Spinal cord (tissue), 10 donors: ENCODE results near the gene STAC2. TPM values are rescaled to one million over a fixed set of nuclear protein-coding genes. Genes with fewer than 3 reads are reported as not detected.

Experiments
- DNase-seq, 6 donors: peaks; one replicate each; pipeline versions ENCODE4 v3.0.0 to v3.0.0-alpha.2; 2013 to 2015; ENCODE audit warnings: low spot score in 6 of 6, low read depth in 4 of 6
- H3K27ac ChIP-seq: one replicate; pipeline ENCODE4 v1.5.1; 2013; ENCODE audit warnings: low read depth, low read length, control low read depth
- H3K27me3 ChIP-seq: one replicate; pipeline ENCODE4 v1.6.1; 2013; ENCODE audit warnings: low read length; ENCODE audit not compliant: control insufficient read depth, insufficient read depth
- H3K36me3 ChIP-seq: one replicate; pipeline ENCODE4 v1.6.1; 2013; ENCODE audit warnings: low read length; ENCODE audit not compliant: control insufficient read depth, insufficient read depth
- H3K4me1 ChIP-seq: one replicate; pipeline ENCODE4 v1.6.1; 2013; ENCODE audit warnings: low read length; ENCODE audit not compliant: control insufficient read depth, insufficient read depth
- H3K4me3 ChIP-seq: one replicate; pipeline ENCODE4 v1.5.1; 2013; ENCODE audit warnings: low read depth, low read length, control low read depth
- H3K9me3 ChIP-seq: one replicate; pipeline ENCODE4 v1.6.1; 2013; ENCODE audit warnings: low read length; ENCODE audit not compliant: control insufficient read depth, insufficient read depth
- WGBS: methylation state at CpG from one replicate; pipeline ENCODE4 v1.1.5; 2013; ENCODE audit warnings: missing lambda C conversion rate; ENCODE audit not compliant: insufficient coverage; 5-methylcytosine and 5-hydroxymethylcytosine counted together
- polyA plus RNA-seq, 2 donors: library from polyadenylated mRNA; unstranded; fragments of 120-200 nt; gene quantifications; one replicate each; pipeline ENCODE4 v1.2.1, GENCODE V29; 2013; ENCODE audit not compliant: insufficient read length in 2 of 2
- total RNA-seq, 2 donors: library from RNA; depleted of rRNA in 1 of 2; stranded (reverse); fragments of 120-200 nt in 1 of 2; fragments of >200 nt in 1 of 2; gene quantifications; one replicate each; pipeline versions ENCODE4 v1.2.3 to v1.2.4, GENCODE V29; 2013 to 2014
- donor health status: healthy.

The STAC2 gene
- total and polyA plus RNA-seq, 4 donors: 0.83 to 17.1 (median 8.7) TPM

DNA sequence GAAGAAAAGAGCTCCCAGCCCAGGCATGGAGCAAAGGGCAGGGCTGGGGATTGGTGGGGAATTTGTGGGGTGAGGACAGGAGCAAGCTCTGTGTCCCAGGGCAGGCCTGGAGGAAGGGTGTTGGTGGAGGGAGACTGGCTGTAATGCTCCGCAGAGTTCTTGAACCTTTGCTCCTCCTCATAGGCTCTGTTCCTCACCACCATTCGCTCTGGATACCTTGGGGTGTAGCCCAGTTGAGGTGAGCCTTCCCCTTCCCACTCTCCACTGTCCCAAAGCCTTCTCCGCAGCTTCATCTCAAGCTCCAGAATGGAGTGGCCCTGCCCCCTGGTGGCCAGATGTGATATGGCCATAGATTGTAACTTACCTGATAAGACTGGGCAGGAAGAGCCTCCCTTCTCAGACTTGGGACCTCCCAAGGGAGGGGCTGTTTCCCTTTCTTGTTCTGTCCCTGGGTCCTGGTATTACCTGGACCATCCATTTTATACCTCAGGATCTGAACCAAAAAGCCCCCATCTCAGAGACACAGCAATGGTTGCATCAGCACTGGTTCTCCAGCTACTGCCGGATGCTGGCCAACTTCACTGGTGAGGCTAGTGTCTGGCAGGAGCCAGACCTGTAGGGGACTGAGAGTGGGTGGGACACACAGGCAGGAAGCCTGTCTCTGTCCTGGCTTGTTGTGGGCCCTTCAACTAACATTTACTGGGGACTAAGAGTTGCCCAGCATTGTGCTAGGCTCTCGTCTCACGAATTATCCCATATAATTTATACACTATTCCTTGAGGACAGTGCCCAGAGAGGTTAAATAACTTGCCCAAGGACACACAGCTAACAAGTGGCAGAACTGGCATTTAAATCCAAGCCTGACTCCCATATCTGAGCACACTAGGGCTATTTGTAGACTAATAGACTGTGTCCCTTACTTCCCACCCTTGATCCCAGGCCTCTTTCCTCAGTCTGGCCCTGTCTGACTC, 19.1 kb upstream of the STAC2 start:
- Histone ChIP-seq H3K4me1 (peaks cover 12% of the 10 kb centered on the region), H3K9me3 (no peaks in the 10 kb centered on the region), H3K36me3 (peaks cover 7% of the 10 kb centered on the region), H3K4me3 (no peak overlapping the region), H3K27me3 (no peaks in the 10 kb centered on the region), H3K27ac (no peak overlapping the region)
- DNase-seq: peak; percentile 71 to 95 (median 72)
- 64% methylated on average over 4 of the region's 6 CpGs for WGBS

GRCh38 chr17:39244016-39244599, 18.4 kb upstream of the STAC2 start:
- H3K36me3 ChIP-seq: peaks cover 7% of the 10 kb centered on the region
- peaks cover 15% of the 10 kb centered on the region for H3K4me1 ChIP-seq
- no peak for DNase-seq
- WGBS: 63% methylated on average over 8 of the region's 11 CpGs
- H3K9me3 ChIP-seq: no peaks in the 10 kb centered on the region
- no peak overlapping the region for H3K4me3 ChIP-seq
- peaks cover 3% of the 10 kb centered on the region for H3K27me3 ChIP-seq
- no peak overlapping the region for H3K27ac ChIP-seq

- H3K27ac ChIP-seq: no peak overlapping the region
- 86% methylated on average over 6 of the region's 8 CpGs for WGBS
- H3K9me3 ChIP-seq: no peaks in the 10 kb centered on the region
- H3K4me3 ChIP-seq: no peak overlapping the region
- peaks cover 3% of the 10 kb centered on the region for H3K27me3 ChIP-seq
- DNase-seq: no peak
- H3K4me1 ChIP-seq: peaks cover 21% of the 10 kb centered on the region
- H3K36me3 ChIP-seq: peaks cover 2% of the 10 kb centered on the region
These were observed 17.4 kb upstream of the STAC2 start for GRCh38 chr17:39243155-39243554.

- H3K4me1 ChIP-seq: peaks cover 39% of the 10 kb centered on the region
- H3K4me3 ChIP-seq: no peak overlapping the region
- no peak for DNase-seq
- no peak overlapping the region for H3K27ac ChIP-seq
- peaks cover 2% of the 10 kb centered on the region for H3K36me3 ChIP-seq
- WGBS: 80% methylated on average over 1 of the region's 5 CpGs
- no peaks in the 10 kb centered on the region for H3K9me3 ChIP-seq
- H3K27me3 ChIP-seq: peaks cover 5% of the 10 kb centered on the region
These were observed 14.9 kb upstream of the STAC2 start for GRCh38 chr17:39240631-39241030.

GRCh38 chr17:39239640-39240314, 14.0 kb upstream of the STAC2 start:
- Histone ChIP-seq H3K4me1 (peaks cover 44% of the 10 kb centered on the region), H3K4me3 (no peak overlapping the region), H3K27me3 (peaks cover 5% of the 10 kb centered on the region), H3K9me3 (no peaks in the 10 kb centered on the region), H3K36me3 (peaks cover 2% of the 10 kb centered on the region), H3K27ac (no peak overlapping the region)
- peak in 1 of 6 donors; percentile 48 for DNase-seq
- 8% methylated on average over 12 of the region's 16 CpGs for WGBS

- Histone ChIP-seq H3K4me3 (no peak overlapping the region), H3K4me1 (peaks cover 36% of the 10 kb centered on the region), H3K36me3 (no peaks in the 10 kb centered on the region), H3K9me3 (no peaks in the 10 kb centered on the region), H3K27ac (no peak overlapping the region), H3K27me3 (peaks cover 5% of the 10 kb centered on the region)
- 43% methylated on average over 7 of the region's 15 CpGs for WGBS
- DNase-seq: no peak
These were observed 12.7 kb upstream of the STAC2 start for GRCh38 chr17:39238311-39238972.

GRCh38 chr17:39237586-39237985, 11.8 kb upstream of the STAC2 start:
- DNase-seq: no peak
- no peak overlapping the region for H3K4me3 ChIP-seq
- peaks cover 5% of the 10 kb centered on the region for H3K27me3 ChIP-seq
- no peaks in the 10 kb centered on the region for H3K36me3 ChIP-seq
- no peak overlapping the region for H3K27ac ChIP-seq
- peaks cover 36% of the 10 kb centered on the region for H3K4me1 ChIP-seq
- H3K9me3 ChIP-seq: no peaks in the 10 kb centered on the region
- 77% methylated on average over 7 of the region's 7 CpGs for WGBS

- WGBS: 79% methylated on average over 6 of the region's 6 CpGs
- no peak overlapping the region for H3K27ac ChIP-seq
- H3K4me3 ChIP-seq: no peak overlapping the region
- no peak for DNase-seq
- peaks cover 42% of the 10 kb centered on the region for H3K4me1 ChIP-seq
- no peaks in the 10 kb centered on the region for H3K36me3 ChIP-seq
- peaks cover 5% of the 10 kb centered on the region for H3K27me3 ChIP-seq
- no peaks in the 10 kb centered on the region for H3K9me3 ChIP-seq
These were observed 11.3 kb upstream of the STAC2 start for GRCh38 chr17:39236981-39237441.

DNA sequence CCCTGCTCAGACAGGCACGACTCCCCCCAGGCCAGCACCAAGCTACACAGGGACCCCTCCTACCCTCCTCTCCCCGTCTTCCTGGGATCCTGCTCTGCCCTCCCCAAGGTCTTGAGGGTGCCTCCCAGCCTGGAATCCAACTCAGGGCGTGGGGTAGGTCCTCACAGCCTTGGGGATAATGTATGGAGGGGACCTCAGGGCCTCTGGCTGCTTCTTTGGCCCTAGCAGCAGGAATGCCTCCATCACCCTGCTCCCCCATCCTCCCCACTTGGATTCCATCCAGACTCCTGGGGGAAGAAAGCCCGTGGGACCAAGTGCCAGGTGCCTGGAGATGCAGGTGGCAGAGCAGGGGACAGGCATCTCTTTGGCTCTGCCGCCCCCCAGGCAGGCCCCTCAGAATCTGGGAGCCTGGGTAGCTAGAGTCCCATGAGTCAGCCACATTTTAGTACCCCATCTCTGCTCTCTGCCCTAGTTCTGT, 10.7 kb upstream of the STAC2 start:
- H3K27ac ChIP-seq: no peak overlapping the region
- H3K4me3 ChIP-seq: no peak overlapping the region
- DNase-seq: no peak
- H3K9me3 ChIP-seq: no peaks in the 10 kb centered on the region
- no peaks in the 10 kb centered on the region for H3K36me3 ChIP-seq
- H3K4me1 ChIP-seq: peaks cover 47% of the 10 kb centered on the region
- peaks cover 5% of the 10 kb centered on the region for H3K27me3 ChIP-seq
- 33% methylated on average over 2 of the region's 5 CpGs for WGBS
